ENCODE data around the gene BMPER. TPM values are rescaled to one million over a fixed set of nuclear protein-coding genes. Genes with fewer than 3 reads are reported as not detected.

BMPER gene
- polyA plus RNA-seq, 1 donor from 2014 or later, result 2.1 TPM

- Histone ChIP-seq H3F3A (ENCODE audit: insufficient read depth, low read length, poor library complexity, severe bottlenecking) (no peaks in the 10 kb centered on the region), H3K9ac (ENCODE audit: low read length) (no peak overlapping the region), H3K79me2 (replicated peaks; ENCODE audit: insufficient read depth, low read length) (no peaks in the 10 kb centered on the region), H3K27ac (ENCODE audit: low read length) (no peak overlapping the region), H3K4me3 (ENCODE audit: low read length) (no peak overlapping the region), H3K9me3 (ENCODE audit: low read length) (no peaks in the 10 kb centered on the region), H3K9me2 (ENCODE audit: insufficient read depth, low read length) (no peaks in the 10 kb centered on the region), H3K4me2 (ENCODE audit: low read length) (no peak overlapping the region), H3K36me3 (ENCODE audit: insufficient read depth, low read length) (no peaks in the 10 kb centered on the region), H4K20me1 (ENCODE audit: insufficient read depth) (no peaks in the 10 kb centered on the region), H2AFZ (ENCODE audit: low read depth, low read length) (no peak overlapping the region), H3K27me3 (ENCODE audit: insufficient read depth, low read depth, low read length) (no peaks in the 10 kb centered on the region)
- TF ChIP-seq TAF1 (IDR thresholded peaks at IDR 0.05; ENCODE audit: low read depth) (no peak), MXI1 (conservative IDR thresholded peaks at IDR 0.05; ENCODE audit: poor library complexity, severe bottlenecking) (no peak), REST (IDR thresholded peaks at IDR 0.05; ENCODE audit: borderline replicate concordance) (no peak), EP300 (conservative IDR thresholded peaks at IDR 0.05; ENCODE audit: poor library complexity, severe bottlenecking) (no peak), CTCF (IDR thresholded peaks at IDR 0.05; ENCODE audit: poor library complexity, severe bottlenecking) (no peak), RAD21 (conservative IDR thresholded peaks at IDR 0.05) (no peak), SMC3 (conservative IDR thresholded peaks at IDR 0.05; ENCODE audit: poor library complexity) (no peak), POLR2AphosphoS5 (IDR thresholded peaks at IDR 0.05) (no peak), EZH2 (IDR thresholded peaks at IDR 0.05; ENCODE audit: borderline replicate concordance, insufficient read depth, low read length, poor library complexity, severe bottlenecking) (no peak)
Observed at GRCh38 chr7:34189031-34189430, 283.7 kb downstream of the BMPER start.

GRCh38 chr7:34190299-34190698 is 285.0 kb downstream of the BMPER start:
- no peaks in the 10 kb centered on the region for H3F3A ChIP-seq (ENCODE audit: insufficient read depth, low read length, poor library complexity, severe bottlenecking)
- no peaks in the 10 kb centered on the region for H4K20me1 ChIP-seq (ENCODE audit: insufficient read depth)
- no peak overlapping the region for H2AFZ ChIP-seq (ENCODE audit: low read depth, low read length)
- no peak overlapping the region for H3K27ac ChIP-seq (ENCODE audit: low read length)
- H3K4me3 ChIP-seq (ENCODE audit: low read length), result no peak overlapping the region
- no peaks in the 10 kb centered on the region for H3K36me3 ChIP-seq (ENCODE audit: insufficient read depth, low read length)
- no peaks in the 10 kb centered on the region for H3K9me3 ChIP-seq (ENCODE audit: low read length)
- no peak overlapping the region for H3K4me2 ChIP-seq (ENCODE audit: low read length)
- H3K9me2 ChIP-seq (ENCODE audit: insufficient read depth, low read length), result no peaks in the 10 kb centered on the region
- H3K79me2 ChIP-seq (replicated peaks; ENCODE audit: insufficient read depth, low read length), result no peaks in the 10 kb centered on the region
- no peaks in the 10 kb centered on the region for H3K27me3 ChIP-seq (ENCODE audit: insufficient read depth, low read depth, low read length)
- no peak overlapping the region for H3K9ac ChIP-seq (ENCODE audit: low read length)
- TF ChIP-seq SMC3 (conservative IDR thresholded peaks at IDR 0.05; ENCODE audit: poor library complexity) (no peak), REST (IDR thresholded peaks at IDR 0.05; ENCODE audit: borderline replicate concordance) (no peak), RAD21 (conservative IDR thresholded peaks at IDR 0.05) (no peak), EZH2 (IDR thresholded peaks at IDR 0.05; ENCODE audit: borderline replicate concordance, insufficient read depth, low read length, poor library complexity, severe bottlenecking) (no peak), POLR2AphosphoS5 (IDR thresholded peaks at IDR 0.05) (no peak), CTCF (IDR thresholded peaks at IDR 0.05; ENCODE audit: poor library complexity, severe bottlenecking) (no peak), MXI1 (conservative IDR thresholded peaks at IDR 0.05; ENCODE audit: poor library complexity, severe bottlenecking) (no peak), TAF1 (IDR thresholded peaks at IDR 0.05; ENCODE audit: low read depth) (no peak), EP300 (conservative IDR thresholded peaks at IDR 0.05; ENCODE audit: poor library complexity, severe bottlenecking) (no peak)

Measured in neural cell (in vitro differentiated cells).